SK-N-SH (cell line): ENCODE data around the gene CALML6. TPM values are rescaled to one million over a fixed set of nuclear protein-coding genes. Genes with fewer than 3 reads are reported as not detected.

ENCODE experiments used
- CTCF ChIA-PET: fragments of 300-600, 350-600 bp; formaldehyde crosslinking; extraction: SDS; loops from one replicate; lab custom pipeline; 2021; lab: Yijun Ruan, JAX
- POLR2A ChIA-PET: fragments of 350-600 bp; sonication (Branson Sonifier 250); formaldehyde crosslinking; extraction: SDS; loops from one replicate; lab custom pipeline; 2020; ENCODE audit warnings: antibody characterized with exemption, inconsistent platforms; lab: Yijun Ruan, JAX
- DNase-seq: peaks from one replicate; pipeline ENCODE4 v3.0.0; 2012
- H2AFZ ChIP-seq: fragments of 200-600 bp; sonication (generic); 2 replicates; pipeline ENCODE4 v1.8.1; 2016; ENCODE audit warnings: antibody characterized with exemption, mild to moderate bottlenecking, low read depth
- H3F3A ChIP-seq: fragments of 200-600 bp; sonication (generic); replicated peaks from 2 replicates; pipeline ENCODE3; 2016; ENCODE audit warnings: antibody characterized with exemption, mild to moderate bottlenecking; ENCODE audit not compliant: insufficient read depth
- H3K27ac ChIP-seq, 2 experiments: fragments of 200-500 bp in 1 of 2; fragments of 200-600 bp in 1 of 2; sonication (Bioruptor generic) in 1 of 2; sonication (generic), shearing (Covaris generic) in 1 of 2; 2 replicates each; pipeline versions ENCODE4 v1.5.1 to v1.6.1; 2014 to 2016; ENCODE audit warnings: low read depth in 2 of 2, inconsistent platforms in 1 of 2, low read length in 1 of 2, mild to moderate bottlenecking in 1 of 2, mixed read lengths in 1 of 2
- H3K27me3 ChIP-seq: fragments of 200-600 bp; sonication (generic), shearing (Covaris generic); 2 replicates; pipeline ENCODE4 v1.6.1; 2016; ENCODE audit warnings: mixed run types; ENCODE audit not compliant: insufficient read depth
- H3K36me3 ChIP-seq, 2 experiments: fragments of 200-500 bp in 1 of 2; fragments of 200-600 bp in 1 of 2; sonication (Bioruptor generic) in 1 of 2; sonication (generic) in 1 of 2; replicated peaks in 1 of 2; 2 replicates each; pipeline versions ENCODE3 to v1.5.1; 2014 to 2016; ENCODE audit warnings: low read length in 1 of 2, mild to moderate bottlenecking in 1 of 2; ENCODE audit not compliant: insufficient read depth in 2 of 2, control insufficient read depth in 1 of 2
- H3K4me1 ChIP-seq, 2 experiments: fragments of 200-500 bp in 1 of 2; fragments of 200-600 bp in 1 of 2; sonication (Bioruptor generic) in 1 of 2; sonication (generic), shearing (Covaris generic) in 1 of 2; 2 replicates each; pipeline versions ENCODE4 v1.5.1 to v1.6.1; 2014 to 2016; ENCODE audit warnings: low read depth in 1 of 2, low read length in 1 of 2, mixed run types in 1 of 2; ENCODE audit not compliant: insufficient read depth in 2 of 2, control insufficient read depth in 1 of 2
- H3K4me2 ChIP-seq: fragments of 200-600 bp; sonication (generic), shearing (Covaris generic); 2 replicates; pipeline ENCODE4 v1.6.1; 2017; ENCODE audit warnings: mixed run types
- H3K4me3 ChIP-seq, 2 experiments: fragments of 200-500 bp in 1 of 2; fragments of 200-600 bp in 1 of 2; sonication (Bioruptor generic) in 1 of 2; sonication (generic), shearing (Covaris generic) in 1 of 2; 2 replicates each; pipeline versions ENCODE4 v1.5.1 to v1.8.1; 2014 to 2016; ENCODE audit warnings: low read depth in 2 of 2, inconsistent platforms in 1 of 2, low read length in 1 of 2, mild to moderate bottlenecking in 1 of 2, mixed read lengths in 1 of 2, moderate library complexity in 1 of 2
- H3K79me2 ChIP-seq: fragments of 200-600 bp; sonication (generic); 2 replicates; pipeline ENCODE4 v1.8.1; 2017; ENCODE audit warnings: mild to moderate bottlenecking; ENCODE audit not compliant: insufficient read depth
- H3K9ac ChIP-seq: fragments of 200-600 bp; sonication (generic); 2 replicates; pipeline ENCODE4 v1.6.1; 2017; ENCODE audit warnings: mixed run types
- H3K9me2 ChIP-seq: fragments of 200-600 bp; sonication (generic); 2 replicates; pipeline ENCODE4 v1.6.1; 2017; ENCODE audit warnings: mixed run types
- H3K9me3 ChIP-seq: fragments of 200-600 bp; sonication (generic); 2 replicates; pipeline ENCODE4 v1.6.1; 2017; ENCODE audit warnings: mixed run types, mild to moderate bottlenecking, moderate library complexity
- H4K20me1 ChIP-seq: fragments of 200-600 bp; sonication (generic); 2 replicates; pipeline ENCODE4 v1.6.1; 2017; ENCODE audit warnings: mild to moderate bottlenecking, mixed run types; ENCODE audit not compliant: insufficient read depth
- CHD2 ChIP-seq: fragments of 150-350 bp; IDR thresholded peaks from 2 replicates; pipeline ENCODE4 v1.6.1; 2018; ENCODE audit warnings: low read length; ENCODE audit not compliant: partially characterized antibody
- CTCF ChIP-seq: fragments of 200-600 bp; sonication (generic); IDR thresholded peaks from 2 replicates; pipeline ENCODE4 v1.6.1; 2017; ENCODE audit warnings: antibody characterized with exemption, mild to moderate bottlenecking, moderate library complexity
- ELF1 ChIP-seq: IDR thresholded peaks from 2 replicates; pipeline ENCODE4 v1.4.0; 2012
- EP300 ChIP-seq, 2 experiments: IDR thresholded peaks; 2 replicates each; pipeline versions ENCODE4 v1.4.0 to v1.6.1; 2012; ENCODE audit warnings: borderline replicate concordance in 1 of 2, low read depth in 1 of 2, low read length in 1 of 2
- EZH2phosphoT487 ChIP-seq: fragments of 200-600 bp; sonication (generic); IDR thresholded peaks from 2 replicates; pipeline ENCODE4 v1.6.1; 2017; ENCODE audit warnings: low read depth, mixed run types, mild to moderate bottlenecking, antibody characterized with exemption, moderate library complexity, borderline replicate concordance
- FOSL2 ChIP-seq: IDR thresholded peaks from 2 replicates; pipeline ENCODE4 v1.4.0; 2012; ENCODE audit warnings: low read depth, mild to moderate bottlenecking, moderate library complexity, borderline replicate concordance
- FOXM1 ChIP-seq: IDR thresholded peaks from 2 replicates; pipeline ENCODE4 v1.4.0; 2012; ENCODE audit warnings: low read depth, mild to moderate bottlenecking
- GATA2 ChIP-seq: sonication (generic); formaldehyde crosslinking; IDR thresholded peaks from 2 replicates; pipeline ENCODE4 v1.5.0; 2020; ENCODE audit warnings: mild to moderate bottlenecking, missing genetic modification reagents
- JUND ChIP-seq: IDR thresholded peaks from 2 replicates; pipeline ENCODE4 v1.4.0; 2012
- MEF2A ChIP-seq: IDR thresholded peaks from 2 replicates; pipeline ENCODE4 v1.4.0; 2012; ENCODE audit warnings: low read depth, borderline replicate concordance
- MXI1 ChIP-seq: IDR thresholded peaks from 2 replicates; pipeline ENCODE4 v1.6.1; 2012; ENCODE audit warnings: mild to moderate bottlenecking, low read depth, low read length, improper control_type of control experiment
- NFIC ChIP-seq: IDR thresholded peaks from 2 replicates; pipeline ENCODE4 v1.4.0; 2012; ENCODE audit warnings: borderline replicate concordance
- NRF1 ChIP-seq: IDR thresholded peaks from 2 replicates; pipeline ENCODE4 v1.6.1; 2012; ENCODE audit warnings: low read depth, mild to moderate bottlenecking, low read length
- RCOR1 ChIP-seq: fragments of 150-350 bp; IDR thresholded peaks from 2 replicates; pipeline ENCODE4 v1.6.1; 2017; ENCODE audit warnings: antibody characterized with exemption, low read length
- RXRA ChIP-seq: IDR thresholded peaks from 2 replicates; pipeline ENCODE4 v1.4.0; 2012; ENCODE audit warnings: low read depth, mild to moderate bottlenecking, borderline replicate concordance
- TEAD4 ChIP-seq: IDR thresholded peaks from 2 replicates; pipeline ENCODE4 v1.4.0; 2012; ENCODE audit warnings: mild to moderate bottlenecking, borderline replicate concordance; ENCODE audit not compliant: insufficient read depth
- USF1 ChIP-seq: IDR thresholded peaks from 2 replicates; pipeline ENCODE4 v1.4.0; 2012; ENCODE audit warnings: low read depth, borderline replicate concordance
- USF2 ChIP-seq: fragments of 150-350 bp; IDR thresholded peaks from 2 replicates; pipeline ENCODE4 v1.6.1; 2017; ENCODE audit warnings: antibody characterized with exemption, low read length, low read depth, borderline replicate concordance
- YY1 ChIP-seq: IDR thresholded peaks from 2 replicates; pipeline ENCODE4 v1.4.0; 2012; ENCODE audit warnings: low read depth, mild to moderate bottlenecking
- ZBTB33 ChIP-seq: IDR thresholded peaks from 2 replicates; pipeline ENCODE4 v1.4.0; 2012; ENCODE audit warnings: low read depth, borderline replicate concordance
- WGBS: methylation state at CpG from one replicate; pipeline ENCODE4 v1.1.6; 2017; ENCODE audit warnings: low lambda C conversion rate; 5-methylcytosine and 5-hydroxymethylcytosine counted together
- polyA plus RNA-seq, 3 experiments: library from polyadenylated mRNA; depleted of rRNA; stranded (reverse); fragments of >200 nt; gene quantifications; 2 replicates each; pipeline ENCODE4 v1.2.3, GENCODE V29; 2012

CALML6 gene
- polyA plus RNA-seq, 1 of the 3 experiments (the other 2 are of a cell fraction), result 0.87 TPM

DNA sequence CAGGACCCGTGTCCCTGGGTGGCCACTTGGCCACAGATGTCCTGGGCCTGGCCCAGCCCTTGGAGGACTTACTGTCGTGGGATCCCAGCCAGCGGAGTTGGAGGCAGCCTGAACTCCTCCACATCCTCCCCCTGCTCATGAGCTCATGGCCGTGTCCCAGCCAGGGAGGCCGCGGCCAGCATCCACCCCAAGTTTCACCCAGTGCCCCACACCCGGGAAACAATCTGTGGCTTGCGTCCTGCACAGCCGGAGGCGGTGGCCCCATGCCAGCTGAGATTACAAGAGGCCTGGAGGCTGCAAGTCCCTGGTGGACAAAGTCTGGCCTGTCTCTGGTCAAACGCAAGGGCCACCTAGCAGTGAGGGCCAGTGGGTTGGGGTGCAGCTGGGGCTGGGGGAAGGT, 31.5 kb downstream of the CALML6 start:
- Histone ChIP-seq H3K9me2 (no peaks in the 10 kb centered on the region), H3K4me2 (no peak overlapping the region), H3K36me3 (no peaks in the 10 kb centered on the region), H3F3A (no peaks in the 10 kb centered on the region), H3K27me3 (no peaks in the 10 kb centered on the region; the same call in 1 of the 2 replicates), H3K4me1 (peaks cover 0 to 22% of the 10 kb centered on the region in 2 experiments; a peak in 1 of 4 replicates), H2AFZ (no peak overlapping the region), H3K4me3 (no peak overlapping the region), H3K27ac (no peak overlapping the region; a peak in 1 of 4 replicates), H3K9me3 (no peaks in the 10 kb centered on the region), H3K79me2 (no peaks in the 10 kb centered on the region), H4K20me1 (no peaks in the 10 kb centered on the region), H3K9ac (no peak overlapping the region)
- POLR2A ChIA-PET, result no interaction called here
- no peak for DNase-seq
- TF ChIP-seq TEAD4 (no peak), FOXM1 (no peak), USF2 (no peak), ELF1 (no peak), EZH2phosphoT487 (no peak), RXRA (no peak), CTCF (no peak), YY1 (no peak), USF1 (no peak), RCOR1 (no peak), NRF1 (no peak), MEF2A (no peak), FOSL2 (no peak), EP300 (IDR thresholded peaks at IDR 0.05; ENCODE audit: borderline replicate concordance in 1 of 2, low read depth in 1 of 2, low read length in 1 of 2) (no peak), GATA2 (CRISPR knock-in tag) (no peak), ZBTB33 (no peak), NFIC (no peak), MXI1 (no peak), JUND (no peak), CHD2 (no peak)
- CTCF ChIA-PET, result interaction anchor here (0.8 to 7.8 kb wide), 7 partner anchors 10 to 228 kb away, joined by 3 to 152 read pairs (median 3); no protein-coding TSS in a partner anchor
- 40% methylated on average over 2 of the region's 11 CpGs for WGBS
